Measurements from ENCODE around the gene KIAA1549.

The KIAA1549 gene

GRCh38 chr7:138954545-138955475 is 26.4 kb downstream of the KIAA1549 start:
- no peak overlapping the region for H3K4me2 ChIP-seq (ENCODE audit: low read length, poor library complexity, severe bottlenecking)
- H3K14ac ChIP-seq (ENCODE audit: low read length in 2 of 2), result no peak overlapping the region
- no peak overlapping the region for H2BK12ac ChIP-seq (ENCODE audit: low read length in 2 of 2)
- no peaks in the 10 kb centered on the region for H3K36me3 ChIP-seq (ENCODE audit: control insufficient read depth in 1 of 2, insufficient read depth in 2 of 2, low read depth in 1 of 2, low read length in 2 of 2)
- no peak overlapping the region for H2BK120ac ChIP-seq (ENCODE audit: low read depth, low read length)
- H3K18ac ChIP-seq (ENCODE audit: low read depth in 1 of 2, low read length in 2 of 2), result no peak overlapping the region
- no peak overlapping the region for H4K91ac ChIP-seq (ENCODE audit: low read length)
- no peaks in the 10 kb centered on the region for H3K9me3 ChIP-seq (ENCODE audit: control insufficient read depth, low read length)
- H3K79me1 ChIP-seq (replicated peaks; ENCODE audit: low read length, poor library complexity, severe bottlenecking), result peaks cover 39% of the 10 kb centered on the region
- no peak overlapping the region for H4K8ac ChIP-seq (ENCODE audit: low read length)
- H3K9ac ChIP-seq (ENCODE audit: low read length), result no peak overlapping the region
- no peak overlapping the region for H2AK5ac ChIP-seq (ENCODE audit: low read length, severe bottlenecking)
- H2BK15ac ChIP-seq (ENCODE audit: low read depth, poor library complexity, severe bottlenecking), result no peak overlapping the region
- no peak overlapping the region for H3K23ac ChIP-seq (ENCODE audit: low read length in 2 of 2)
- H2BK5ac ChIP-seq (ENCODE audit: low read depth, low read length, poor library complexity, severe bottlenecking), result no peak overlapping the region
- WGBS, result 88% methylated on average over 14 of the region's 14 CpGs
- no peak overlapping the region for H3K4me3 ChIP-seq (ENCODE audit: insufficient read depth in 1 of 2, low read depth in 1 of 2, low read length in 2 of 2)
- H3K27ac ChIP-seq (ENCODE audit: low read length, poor library complexity, severe bottlenecking), result no peak overlapping the region
- no peak for DNase-seq
- no peaks in the 10 kb centered on the region for H3K27me3 ChIP-seq (ENCODE audit: control insufficient read depth in 1 of 2, insufficient read depth in 1 of 2, low read length in 2 of 2)
- no peak overlapping the region for H3K4ac ChIP-seq (ENCODE audit: low read depth in 1 of 2, low read length in 2 of 2)
- H2AFZ ChIP-seq (ENCODE audit: low read depth, low read length), result no peak overlapping the region
- H3K4me1 ChIP-seq (ENCODE audit: control insufficient read depth, insufficient read depth, low read depth, low read length), result peaks cover 7% of the 10 kb centered on the region

DNA sequence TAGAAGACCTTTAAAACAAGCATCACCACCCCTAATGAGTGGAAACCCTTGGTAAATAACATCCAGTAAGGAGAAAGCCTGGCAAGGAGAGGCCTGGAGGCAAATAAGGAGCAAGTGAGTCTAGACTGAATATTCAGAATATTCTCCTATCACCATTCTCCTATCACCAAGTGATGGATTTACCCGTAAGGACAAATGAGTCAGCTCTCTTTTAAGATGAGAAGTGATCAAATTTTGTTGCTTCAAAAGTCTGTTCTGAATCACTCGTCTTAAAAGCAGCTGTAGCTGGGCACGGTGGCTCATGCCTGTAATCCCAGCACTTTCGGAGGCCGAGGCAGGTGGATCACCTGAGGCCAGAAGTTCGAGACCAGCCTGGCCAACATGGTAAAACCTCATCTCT is 28.4 kb downstream of the KIAA1549 start:
- Histone ChIP-seq H3K4me3 (ENCODE audit: insufficient read depth in 1 of 2, low read depth in 1 of 2, low read length in 2 of 2) (no peak overlapping the region), H2BK15ac (ENCODE audit: low read depth, poor library complexity, severe bottlenecking) (no peak overlapping the region), H3K14ac (ENCODE audit: low read length in 2 of 2) (no peak overlapping the region), H3K79me1 (replicated peaks; ENCODE audit: low read length, poor library complexity, severe bottlenecking) (peaks cover 38% of the 10 kb centered on the region), H2BK5ac (ENCODE audit: low read depth, low read length, poor library complexity, severe bottlenecking) (no peak overlapping the region), H2AK5ac (ENCODE audit: low read length, severe bottlenecking) (no peak overlapping the region), H3K18ac (ENCODE audit: low read depth in 1 of 2, low read length in 2 of 2) (no peak overlapping the region), H3K9me3 (ENCODE audit: control insufficient read depth, low read length) (no peaks in the 10 kb centered on the region), H2BK12ac (ENCODE audit: low read length in 2 of 2) (no peak overlapping the region), H3K4ac (ENCODE audit: low read depth in 1 of 2, low read length in 2 of 2) (no peak overlapping the region), H3K27ac (ENCODE audit: low read length, poor library complexity, severe bottlenecking) (no peak overlapping the region), H3K27me3 (ENCODE audit: control insufficient read depth in 1 of 2, insufficient read depth in 1 of 2, low read length in 2 of 2) (no peaks in the 10 kb centered on the region), H3K4me1 (ENCODE audit: control insufficient read depth, insufficient read depth, low read depth, low read length) (peaks cover 7% of the 10 kb centered on the region), H2AFZ (ENCODE audit: low read depth, low read length) (no peak overlapping the region), H3K23ac (ENCODE audit: low read length in 2 of 2) (no peak overlapping the region), H3K36me3 (ENCODE audit: control insufficient read depth in 1 of 2, insufficient read depth in 2 of 2, low read depth in 1 of 2, low read length in 2 of 2) (no peaks in the 10 kb centered on the region), H3K9ac (ENCODE audit: low read length) (no peak overlapping the region), H3K4me2 (ENCODE audit: low read length, poor library complexity, severe bottlenecking) (no peak overlapping the region), H4K8ac (ENCODE audit: low read length) (no peak overlapping the region), H4K91ac (ENCODE audit: low read length) (no peak overlapping the region), H2BK120ac (ENCODE audit: low read depth, low read length) (no peak overlapping the region)
- 89% methylated on average over 6 of the region's 6 CpGs for WGBS
- no peak for DNase-seq

GRCh38 chr7:138951953-138952352 is 29.2 kb downstream of the KIAA1549 start:
- Histone ChIP-seq H2BK12ac (ENCODE audit: low read length in 2 of 2) (no peak overlapping the region), H3K36me3 (ENCODE audit: control insufficient read depth in 1 of 2, insufficient read depth in 2 of 2, low read depth in 1 of 2, low read length in 2 of 2) (no peaks in the 10 kb centered on the region), H3K18ac (ENCODE audit: low read depth in 1 of 2, low read length in 2 of 2) (no peak overlapping the region), H3K4me1 (ENCODE audit: control insufficient read depth, insufficient read depth, low read depth, low read length) (peaks cover 7% of the 10 kb centered on the region), H3K14ac (ENCODE audit: low read length in 2 of 2) (no peak overlapping the region), H3K79me1 (replicated peaks; ENCODE audit: low read length, poor library complexity, severe bottlenecking) (peaks cover 38% of the 10 kb centered on the region), H2AK5ac (ENCODE audit: low read length, severe bottlenecking) (no peak overlapping the region), H3K4me2 (ENCODE audit: low read length, poor library complexity, severe bottlenecking) (peak overlapping the region; percentile 50), H3K9ac (ENCODE audit: low read length) (no peak overlapping the region), H3K4me3 (ENCODE audit: insufficient read depth in 1 of 2, low read depth in 1 of 2, low read length in 2 of 2) (no peak overlapping the region), H3K9me3 (ENCODE audit: control insufficient read depth, low read length) (no peaks in the 10 kb centered on the region), H2BK5ac (ENCODE audit: low read depth, low read length, poor library complexity, severe bottlenecking) (no peak overlapping the region), H3K23ac (ENCODE audit: low read length in 2 of 2) (no peak overlapping the region), H4K8ac (ENCODE audit: low read length) (no peak overlapping the region), H3K27ac (ENCODE audit: low read length, poor library complexity, severe bottlenecking) (no peak overlapping the region), H2BK120ac (ENCODE audit: low read depth, low read length) (no peak overlapping the region), H2AFZ (ENCODE audit: low read depth, low read length) (no peak overlapping the region), H3K4ac (ENCODE audit: low read depth in 1 of 2, low read length in 2 of 2) (no peak overlapping the region), H4K91ac (ENCODE audit: low read length) (no peak overlapping the region), H2BK15ac (ENCODE audit: low read depth, poor library complexity, severe bottlenecking) (no peak overlapping the region), H3K27me3 (ENCODE audit: control insufficient read depth in 1 of 2, insufficient read depth in 1 of 2, low read length in 2 of 2) (no peaks in the 10 kb centered on the region)
- 82% methylated on average over 9 of the region's 9 CpGs for WGBS
- DNase-seq, result no peak

DNA sequence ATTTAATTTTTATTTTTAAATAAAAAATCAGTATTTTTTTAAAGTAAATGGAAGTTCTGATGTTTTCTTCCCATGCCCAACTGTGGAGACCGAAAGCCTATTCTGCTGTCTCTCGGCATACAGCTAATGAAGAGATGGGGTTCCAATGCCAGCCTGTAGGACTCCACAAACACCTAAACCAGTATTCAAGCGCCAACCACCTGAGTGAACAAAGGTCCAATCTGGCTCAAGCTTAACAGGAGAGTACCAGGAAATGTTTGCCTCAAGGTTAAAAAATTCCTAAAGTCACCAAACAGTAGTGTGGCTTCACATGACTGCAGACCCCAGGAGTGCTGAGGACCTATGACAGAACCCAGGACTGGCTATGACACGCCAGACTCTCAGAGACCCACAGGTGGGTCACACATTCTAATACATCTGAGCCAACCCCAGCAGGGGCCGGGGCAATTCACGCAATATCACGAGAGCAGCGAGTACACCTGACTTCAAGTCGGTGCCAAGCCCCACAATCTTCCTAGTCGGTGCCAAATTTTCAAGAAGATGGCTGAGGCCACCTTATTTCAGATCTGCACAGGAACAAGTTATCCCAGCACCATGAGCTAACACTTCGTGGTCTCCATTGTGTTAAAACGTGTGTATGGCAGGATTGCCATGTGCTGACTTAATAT is 31.6 kb downstream of the KIAA1549 start:
- H3K79me1 ChIP-seq (replicated peaks; ENCODE audit: low read length, poor library complexity, severe bottlenecking), result peaks cover 33% of the 10 kb centered on the region
- H2AK5ac ChIP-seq (ENCODE audit: low read length, severe bottlenecking), result no peak overlapping the region
- no peak for DNase-seq
- no peak overlapping the region for H2BK120ac ChIP-seq (ENCODE audit: low read depth, low read length)
- H2AFZ ChIP-seq (ENCODE audit: low read depth, low read length), result no peak overlapping the region
- no peaks in the 10 kb centered on the region for H3K27me3 ChIP-seq (ENCODE audit: control insufficient read depth in 1 of 2, insufficient read depth in 1 of 2, low read length in 2 of 2)
- H3K9ac ChIP-seq (ENCODE audit: low read length), result no peak overlapping the region
- H3K4me3 ChIP-seq (ENCODE audit: insufficient read depth in 1 of 2, low read depth in 1 of 2, low read length in 2 of 2), result no peak overlapping the region
- H3K9me3 ChIP-seq (ENCODE audit: control insufficient read depth, low read length), result no peaks in the 10 kb centered on the region
- H3K23ac ChIP-seq (ENCODE audit: low read length in 2 of 2), result no peak overlapping the region
- no peak overlapping the region for H3K18ac ChIP-seq (ENCODE audit: low read depth in 1 of 2, low read length in 2 of 2)
- no peak overlapping the region for H2BK12ac ChIP-seq (ENCODE audit: low read length in 2 of 2)
- H4K91ac ChIP-seq (ENCODE audit: low read length), result no peak overlapping the region
- H3K36me3 ChIP-seq (ENCODE audit: control insufficient read depth in 1 of 2, insufficient read depth in 2 of 2, low read depth in 1 of 2, low read length in 2 of 2), result no peaks in the 10 kb centered on the region
- no peak overlapping the region for H3K14ac ChIP-seq (ENCODE audit: low read length in 2 of 2)
- H3K4me2 ChIP-seq (ENCODE audit: low read length, poor library complexity, severe bottlenecking), result no peak overlapping the region
- no peak overlapping the region for H3K27ac ChIP-seq (ENCODE audit: low read length, poor library complexity, severe bottlenecking)
- no peak overlapping the region for H4K8ac ChIP-seq (ENCODE audit: low read length)
- no peak overlapping the region for H2BK5ac ChIP-seq (ENCODE audit: low read depth, low read length, poor library complexity, severe bottlenecking)
- 95% methylated on average over 12 of the region's 12 CpGs for WGBS
- H3K4ac ChIP-seq (ENCODE audit: low read depth in 1 of 2, low read length in 2 of 2), result no peak overlapping the region
- no peak overlapping the region for H2BK15ac ChIP-seq (ENCODE audit: low read depth, poor library complexity, severe bottlenecking)
- H3K4me1 ChIP-seq (ENCODE audit: control insufficient read depth, insufficient read depth, low read depth, low read length), result peaks cover 9% of the 10 kb centered on the region

Measured in mesenchymal stem cell (in vitro differentiated cells and primary cell).